ENCODE results near the gene AGT.
"Not testable (repeated sequence)": the region's sequence is repeated elsewhere in the genome, so short reads cannot be mapped to it uniquely, and the experiment has no call there.

The AGT gene

GRCh38 chr1:230686747-230687146 is 27.2 kb downstream of the AGT start:
- no peak for DNase-seq (ENCODE audit: low read depth)

- DNase-seq (ENCODE audit: low read depth) = no peak
These were observed 28.9 kb downstream of the AGT start for GRCh38 chr1:230684998-230685397.

- no peak for DNase-seq (ENCODE audit: low read depth)
These were observed 29.8 kb downstream of the AGT start for GRCh38 chr1:230684146-230684545.

GRCh38 chr1:230682882-230683610 is 30.9 kb downstream of the AGT start:
- peak; percentile 43 for DNase-seq (ENCODE audit: low read depth)

- DNase-seq (ENCODE audit: low read depth) = no peak
These were observed 31.6 kb downstream of the AGT start for GRCh38 chr1:230682274-230682673.

GRCh38 chr1:230681599-230681998 is 32.3 kb downstream of the AGT start:
- peak; percentile 48 for DNase-seq (ENCODE audit: low read depth)

GRCh38 chr1:230680300-230681025 is 33.5 kb downstream of the AGT start:
- DNase-seq (ENCODE audit: low read depth) = no peak

GRCh38 chr1:230679825-230680224 is 34.1 kb downstream of the AGT start:
- no peak for DNase-seq (ENCODE audit: low read depth)

GRCh38 chr1:230679192-230679591 is 34.7 kb downstream of the AGT start:
- DNase-seq (ENCODE audit: low read depth) = no peak

- DNase-seq (ENCODE audit: low read depth) = no peak
These were observed 36.7 kb downstream of the AGT start for GRCh38 chr1:230677200-230677599.

GRCh38 chr1:230674581-230674980 is 39.3 kb downstream of the AGT start:
- no peak for DNase-seq (ENCODE audit: low read depth)

GRCh38 chr1:230669543-230669942 is 44.4 kb downstream of the AGT start:
- no peak for DNase-seq (ENCODE audit: low read depth)

- DNase-seq (ENCODE audit: low read depth) = no peak
These were observed 45.7 kb downstream of the AGT start for GRCh38 chr1:230668227-230668626.

- DNase-seq (ENCODE audit: low read depth) = no peak
These were observed 51.9 kb downstream of the AGT start for GRCh38 chr1:230661976-230662375.

- DNase-seq (ENCODE audit: low read depth) = no peak
These were observed 55.2 kb downstream of the AGT start for GRCh38 chr1:230658691-230659090.

- not testable (repeated sequence) for DNase-seq (ENCODE audit: low read depth)
These were observed 55.8 kb downstream of the AGT start for GRCh38 chr1:230658103-230658502.

- DNase-seq (ENCODE audit: low read depth) = not testable (repeated sequence)
These were observed 57.2 kb downstream of the AGT start for GRCh38 chr1:230656719-230657118.

Measured in GM04504 (cell line).